Esophagus squamous epithelium (tissue), 4 donors: ENCODE measurements around the gene DNAH11.

Source experiments
- POLR2A ChIP-seq, 4 donors: fragments of 450-650 bp; IDR thresholded peaks; one replicate each; pipeline ENCODE4 v1.6.1; 2017; ENCODE audit warnings: antibody characterized with exemption in 4 of 4, mild to moderate bottlenecking in 4 of 4, moderate library complexity in 3 of 4
- TF ChIP-seq, protein P1 (sequence below), 6 experiments: fragments of 450-650 bp in 4 of 6; fragments of 200-600 bp in 2 of 6; sonication (generic) in 2 of 6; IDR thresholded peaks; one replicate each; pipeline ENCODE4 v1.5.1; 2016 to 2019; ENCODE audit warnings: antibody characterized with exemption in 6 of 6, mild to moderate bottlenecking in 4 of 6, moderate library complexity in 4 of 6

DNA sequence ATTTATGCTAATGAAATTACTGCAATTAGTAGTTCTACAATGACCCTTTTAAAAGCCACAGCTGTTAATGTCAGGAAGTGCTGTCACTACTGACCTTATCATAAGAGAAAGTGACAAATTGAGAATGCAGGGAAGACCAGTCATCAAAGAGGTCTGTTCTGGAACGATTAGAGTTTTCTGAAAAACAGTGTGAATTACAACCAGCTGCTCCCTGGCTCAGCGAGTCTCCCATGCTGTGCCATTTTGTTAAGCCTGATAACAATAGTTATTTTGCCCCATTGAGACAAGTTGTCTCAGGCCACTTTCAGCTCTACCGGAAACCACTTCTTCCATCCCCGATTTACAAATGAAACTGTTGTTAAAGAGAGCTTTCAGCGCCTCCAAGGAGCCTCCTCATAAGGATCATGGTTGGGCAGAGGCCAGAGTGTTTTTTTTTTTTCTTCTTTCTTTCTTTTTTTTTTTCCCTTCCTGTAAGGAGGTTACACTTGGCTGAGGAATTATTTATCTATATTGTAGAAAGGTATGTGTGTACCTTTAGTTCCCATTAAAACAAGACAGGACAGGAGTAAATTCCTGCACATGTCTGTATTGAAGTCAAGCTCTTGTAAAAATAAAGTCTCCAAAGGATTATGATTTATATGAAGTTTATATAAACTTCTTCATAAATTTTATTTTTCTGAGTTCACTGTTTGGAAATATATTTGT is 229.2 kb downstream of the DNAH11 start:
- TF ChIP-seq, protein P1, sequence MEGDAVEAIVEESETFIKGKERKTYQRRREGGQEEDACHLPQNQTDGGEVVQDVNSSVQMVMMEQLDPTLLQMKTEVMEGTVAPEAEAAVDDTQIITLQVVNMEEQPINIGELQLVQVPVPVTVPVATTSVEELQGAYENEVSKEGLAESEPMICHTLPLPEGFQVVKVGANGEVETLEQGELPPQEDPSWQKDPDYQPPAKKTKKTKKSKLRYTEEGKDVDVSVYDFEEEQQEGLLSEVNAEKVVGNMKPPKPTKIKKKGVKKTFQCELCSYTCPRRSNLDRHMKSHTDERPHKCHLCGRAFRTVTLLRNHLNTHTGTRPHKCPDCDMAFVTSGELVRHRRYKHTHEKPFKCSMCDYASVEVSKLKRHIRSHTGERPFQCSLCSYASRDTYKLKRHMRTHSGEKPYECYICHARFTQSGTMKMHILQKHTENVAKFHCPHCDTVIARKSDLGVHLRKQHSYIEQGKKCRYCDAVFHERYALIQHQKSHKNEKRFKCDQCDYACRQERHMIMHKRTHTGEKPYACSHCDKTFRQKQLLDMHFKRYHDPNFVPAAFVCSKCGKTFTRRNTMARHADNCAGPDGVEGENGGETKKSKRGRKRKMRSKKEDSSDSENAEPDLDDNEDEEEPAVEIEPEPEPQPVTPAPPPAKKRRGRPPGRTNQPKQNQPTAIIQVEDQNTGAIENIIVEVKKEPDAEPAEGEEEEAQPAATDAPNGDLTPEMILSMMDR (IDR thresholded peaks at IDR 0.05) = no peak
- no peak for TF ChIP-seq POLR2A (IDR thresholded peaks at IDR 0.05)
